NB4 (cell line): ENCODE data around the gene RAB7A.

Experiments used
- MYC ChIP-seq: IDR thresholded peaks from 2 replicates; pipeline ENCODE4 v1.6.1; 2011; ENCODE audit warnings: low read depth, low read length
- POLR2A ChIP-seq: IDR thresholded peaks from 2 replicates; pipeline ENCODE4 v1.6.1; 2011; ENCODE audit warnings: mild to moderate bottlenecking; ENCODE audit not compliant: insufficient read length; ENCODE audit errors: extremely low read depth
- TF ChIP-seq, protein P1 (sequence below): IDR thresholded peaks from one replicate; pipeline ENCODE4 v1.5.1; 2012; ENCODE audit warnings: low read depth, low read length

DNA sequence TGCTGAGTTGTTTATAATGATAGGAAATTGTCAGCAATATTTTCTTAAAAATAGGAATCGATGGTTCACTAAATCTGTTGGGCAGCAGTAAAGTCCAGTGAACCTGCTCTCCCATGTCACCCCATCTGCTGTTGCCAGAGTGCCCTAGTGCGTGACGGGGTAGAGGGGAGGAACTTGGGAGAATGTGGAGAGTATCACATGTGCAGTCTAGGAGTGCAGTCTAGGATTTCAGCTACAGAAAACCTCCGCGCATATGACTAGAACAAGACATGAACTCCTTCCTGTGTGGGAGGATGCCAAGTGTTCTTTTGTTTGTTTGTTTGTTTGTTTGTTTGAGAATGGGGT, 78.8 kb downstream of the RAB7A start:
- TF ChIP-seq, protein P1, sequence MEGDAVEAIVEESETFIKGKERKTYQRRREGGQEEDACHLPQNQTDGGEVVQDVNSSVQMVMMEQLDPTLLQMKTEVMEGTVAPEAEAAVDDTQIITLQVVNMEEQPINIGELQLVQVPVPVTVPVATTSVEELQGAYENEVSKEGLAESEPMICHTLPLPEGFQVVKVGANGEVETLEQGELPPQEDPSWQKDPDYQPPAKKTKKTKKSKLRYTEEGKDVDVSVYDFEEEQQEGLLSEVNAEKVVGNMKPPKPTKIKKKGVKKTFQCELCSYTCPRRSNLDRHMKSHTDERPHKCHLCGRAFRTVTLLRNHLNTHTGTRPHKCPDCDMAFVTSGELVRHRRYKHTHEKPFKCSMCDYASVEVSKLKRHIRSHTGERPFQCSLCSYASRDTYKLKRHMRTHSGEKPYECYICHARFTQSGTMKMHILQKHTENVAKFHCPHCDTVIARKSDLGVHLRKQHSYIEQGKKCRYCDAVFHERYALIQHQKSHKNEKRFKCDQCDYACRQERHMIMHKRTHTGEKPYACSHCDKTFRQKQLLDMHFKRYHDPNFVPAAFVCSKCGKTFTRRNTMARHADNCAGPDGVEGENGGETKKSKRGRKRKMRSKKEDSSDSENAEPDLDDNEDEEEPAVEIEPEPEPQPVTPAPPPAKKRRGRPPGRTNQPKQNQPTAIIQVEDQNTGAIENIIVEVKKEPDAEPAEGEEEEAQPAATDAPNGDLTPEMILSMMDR: no peak
- no peak for TF ChIP-seq MYC
- TF ChIP-seq POLR2A: no peak
